Stimulated activated naive CD8-positive, alpha-beta T cell treated with anti-CD3 and anti-CD28 coated beads, Interleukin-15, amount 100 ng/mL, for 72 hours (primary cell): ENCODE measurements around the gene NUP50.
A peak's percentile ranks its signal among the peaks of the same experiment; 100 is the strongest.

ENCODE experiments used
- ATAC-seq: fragments of 150-1000 bp; cut with Tn5 transposase; 2 replicates; pipeline ENCODE4 v1.10.0; 2021; ENCODE audit warnings: mild to moderate bottlenecking, moderate library complexity
- DNase-seq, 2 donors: peaks; one replicate each; pipeline ENCODE4 v3.0.0; 2021 to 2022
- H3K27ac Mint-ChIP-seq, 2 donors: one replicate each; pipeline ENCODE4 v1.8.0; 2022; ENCODE audit warnings: mild to moderate bottlenecking in 2 of 2, mixed read lengths in 2 of 2, moderate library complexity in 2 of 2
- H3K27me3 Mint-ChIP-seq: one replicate; pipeline ENCODE4 v1.8.0; 2022; ENCODE audit warnings: mixed read lengths
- H3K4me1 Mint-ChIP-seq: one replicate; pipeline ENCODE4 v1.8.0; 2022; ENCODE audit warnings: mild to moderate bottlenecking, mixed read lengths
- H3K4me3 Mint-ChIP-seq, 2 donors: one replicate each; pipeline ENCODE4 v1.8.0; 2022; ENCODE audit warnings: mild to moderate bottlenecking in 2 of 2, mixed read lengths in 2 of 2, moderate library complexity in 1 of 2
- H3K9me3 Mint-ChIP-seq, 2 donors: one replicate each; pipeline ENCODE4 v1.8.0; 2022; ENCODE audit warnings: mixed read lengths in 2 of 2

The NUP50 gene

GRCh38 chr22:45208696-45208992 is 44.9 kb downstream of the NUP50 start:
- H3K27ac Mint-ChIP-seq: no peak overlapping the region
- H3K9me3 Mint-ChIP-seq: no peaks in the 10 kb centered on the region
- H3K4me3 Mint-ChIP-seq: no peak overlapping the region
- DNase-seq (no peak), ATAC-seq (no peak)
- H3K27me3 Mint-ChIP-seq: no peaks in the 10 kb centered on the region
- H3K4me1 Mint-ChIP-seq: peaks cover 8% of the 10 kb centered on the region

- Mint-ChIP-seq H3K27ac (peak overlapping the region in 1 of 2 donors; percentile 91), H3K9me3 (no peaks in the 10 kb centered on the region), H3K4me3 (no peak overlapping the region), H3K27me3 (no peaks in the 10 kb centered on the region), H3K4me1 (peaks cover 8% of the 10 kb centered on the region)
- peak; percentile 16 to 40 for DNase-seq
- peak; percentile 46 for ATAC-seq
Measured at GRCh38 chr22:45208993-45209838, 45.5 kb downstream of the NUP50 start.

- peaks cover 8% of the 10 kb centered on the region for H3K4me1 Mint-ChIP-seq
- ATAC-seq: no peak
- H3K27me3 Mint-ChIP-seq: no peaks in the 10 kb centered on the region
- H3K4me3 Mint-ChIP-seq: no peak overlapping the region
- DNase-seq: no peak
- H3K27ac Mint-ChIP-seq: no peak overlapping the region
- no peaks in the 10 kb centered on the region for H3K9me3 Mint-ChIP-seq
Measured at GRCh38 chr22:45210174-45210573, 46.4 kb downstream of the NUP50 start.

- H3K4me3 Mint-ChIP-seq: no peak overlapping the region
- peaks cover 8% of the 10 kb centered on the region for H3K4me1 Mint-ChIP-seq
- no peak for DNase-seq
- ATAC-seq: no peak
- H3K27ac Mint-ChIP-seq: peak overlapping the region in 1 of 2 donors; percentile 9
- no peaks in the 10 kb centered on the region for H3K27me3 Mint-ChIP-seq
- H3K9me3 Mint-ChIP-seq: no peaks in the 10 kb centered on the region
Measured at GRCh38 chr22:45210577-45210976, 46.9 kb downstream of the NUP50 start.

GRCh38 chr22:45210991-45211390 is 47.3 kb downstream of the NUP50 start:
- no peak for DNase-seq
- H3K9me3 Mint-ChIP-seq: no peaks in the 10 kb centered on the region
- peak overlapping the region in 1 of 2 donors; percentile 63 for H3K27ac Mint-ChIP-seq
- peaks cover 8% of the 10 kb centered on the region for H3K4me1 Mint-ChIP-seq
- ATAC-seq: no peak
- no peaks in the 10 kb centered on the region for H3K27me3 Mint-ChIP-seq
- H3K4me3 Mint-ChIP-seq: no peak overlapping the region

- Mint-ChIP-seq H3K4me1 (peaks cover 8% of the 10 kb centered on the region), H3K27me3 (no peaks in the 10 kb centered on the region), H3K9me3 (no peaks in the 10 kb centered on the region), H3K27ac (no peak overlapping the region), H3K4me3 (no peak overlapping the region)
- ATAC-seq (no peak), DNase-seq (no peak)
Measured at GRCh38 chr22:45211435-45211834, 47.7 kb downstream of the NUP50 start.

DNA sequence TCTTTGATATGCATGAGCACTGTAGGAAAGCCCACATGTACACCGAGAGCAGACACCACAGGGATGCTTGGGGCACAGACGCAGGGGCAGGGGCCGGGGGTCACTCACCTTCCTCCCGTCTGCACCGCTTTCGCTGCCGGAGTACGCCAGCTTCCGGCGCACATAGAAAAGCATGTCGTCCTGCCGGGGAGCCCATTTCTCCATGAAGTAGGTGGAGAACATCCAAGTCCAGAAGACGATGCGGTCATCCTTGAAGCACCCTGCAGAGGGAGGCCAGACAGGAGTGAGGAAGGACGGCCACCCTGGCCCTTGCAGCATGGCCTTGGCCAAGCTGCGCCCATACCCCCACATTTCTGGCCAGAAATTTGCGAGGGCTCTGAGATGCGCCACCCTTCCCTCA is 48.1 kb downstream of the NUP50 start:
- ATAC-seq: no peak
- H3K27ac Mint-ChIP-seq: no peak overlapping the region

DNA sequence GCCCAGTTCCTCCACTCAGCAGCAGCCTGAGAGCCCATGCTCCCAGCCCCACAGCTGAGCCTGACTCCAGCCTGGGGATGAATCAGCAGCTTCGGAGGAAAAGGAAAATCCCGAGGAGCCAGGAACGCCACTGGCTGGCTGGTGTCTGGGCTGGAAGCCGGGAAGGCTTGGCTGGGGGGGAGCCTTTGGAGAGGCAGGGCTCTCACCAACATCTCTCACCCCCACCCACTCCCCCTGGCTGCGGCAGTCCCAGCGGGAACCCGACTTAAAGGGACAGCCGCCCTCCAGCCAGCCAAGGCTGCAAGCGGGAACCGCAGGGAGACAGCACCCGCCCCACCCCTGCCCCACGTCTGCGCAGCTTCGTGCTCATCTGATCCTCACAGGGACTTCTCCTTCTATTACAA is 48.6 kb downstream of the NUP50 start:
- Mint-ChIP-seq H3K9me3 (no peaks in the 10 kb centered on the region), H3K27me3 (no peaks in the 10 kb centered on the region), H3K27ac (no peak overlapping the region), H3K4me1 (peaks cover 8% of the 10 kb centered on the region), H3K4me3 (no peak overlapping the region)
- DNase-seq (no peak), ATAC-seq (no peak)

More for the DNA sequence above, 48.1 kb downstream of the NUP50 start:
- Mint-ChIP-seq H3K27me3 (no peaks in the 10 kb centered on the region), H3K4me3 (no peak overlapping the region), H3K4me1 (peaks cover 8% of the 10 kb centered on the region), H3K9me3 (no peaks in the 10 kb centered on the region)
- no peak for DNase-seq

- Mint-ChIP-seq H3K9me3 (no peaks in the 10 kb centered on the region), H3K27ac (no peak overlapping the region), H3K27me3 (no peaks in the 10 kb centered on the region), H3K4me1 (peaks cover 8% of the 10 kb centered on the region), H3K4me3 (no peak overlapping the region)
- no peak for ATAC-seq
- no peak for DNase-seq
Measured at GRCh38 chr22:45212992-45213751, 49.4 kb downstream of the NUP50 start.

- ATAC-seq (no peak), DNase-seq (no peak)
- H3K9me3 Mint-ChIP-seq: no peaks in the 10 kb centered on the region
- H3K27ac Mint-ChIP-seq: no peak overlapping the region
- no peak overlapping the region for H3K4me3 Mint-ChIP-seq
- H3K4me1 Mint-ChIP-seq: peaks cover 13% of the 10 kb centered on the region
- no peaks in the 10 kb centered on the region for H3K27me3 Mint-ChIP-seq
Measured at GRCh38 chr22:45216133-45217003, 52.6 kb downstream of the NUP50 start.

DNA sequence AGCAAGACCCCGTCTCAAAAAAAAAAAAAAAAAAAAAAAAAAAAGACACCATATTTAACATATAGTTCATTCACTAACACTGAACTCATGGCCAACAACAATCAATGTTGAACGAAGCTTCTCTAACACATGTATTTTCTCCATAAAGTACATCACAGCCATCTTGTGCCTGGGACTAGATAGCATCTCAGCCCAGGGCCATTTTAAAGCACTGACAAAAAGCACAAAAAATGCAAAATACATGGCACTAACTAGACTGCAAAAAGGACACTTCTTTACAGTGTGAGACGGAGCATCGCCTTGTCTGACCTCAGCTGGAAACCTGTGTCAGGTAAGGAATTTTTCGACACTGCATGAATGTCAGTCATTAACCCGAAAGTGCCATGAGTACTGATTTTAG is 53.6 kb downstream of the NUP50 start:
- peaks cover 14% of the 10 kb centered on the region for H3K4me1 Mint-ChIP-seq

DNA sequence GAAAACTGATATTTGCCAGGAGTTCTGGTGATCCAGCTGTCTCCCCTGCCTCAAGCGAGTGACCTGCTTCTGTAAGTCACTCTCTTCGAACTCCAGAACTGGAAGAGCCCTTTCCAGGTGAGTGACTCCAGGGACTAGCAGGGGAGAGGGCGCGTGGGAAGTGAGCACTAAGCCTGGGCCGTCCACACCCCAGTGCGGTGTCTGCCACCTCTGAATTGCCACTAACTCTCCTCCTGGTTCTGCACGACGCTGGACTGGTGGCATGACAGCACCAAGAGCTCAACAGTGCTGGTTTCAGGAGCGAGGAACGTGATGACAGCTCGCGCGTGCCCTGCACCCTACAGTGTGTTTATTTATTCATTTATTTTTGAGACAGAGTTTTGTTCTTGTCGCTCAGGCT is 54.1 kb downstream of the NUP50 start:
- DNase-seq (no peak), ATAC-seq (no peak)
- Mint-ChIP-seq H3K4me1 (peaks cover 19% of the 10 kb centered on the region), H3K4me3 (no peak overlapping the region), H3K27ac (no peak overlapping the region), H3K27me3 (no peaks in the 10 kb centered on the region), H3K9me3 (no peaks in the 10 kb centered on the region)

More for the DNA sequence above, 53.6 kb downstream of the NUP50 start:
- H3K27ac Mint-ChIP-seq: no peak overlapping the region
- no peaks in the 10 kb centered on the region for H3K27me3 Mint-ChIP-seq
- ATAC-seq (no peak), DNase-seq (no peak)
- no peaks in the 10 kb centered on the region for H3K9me3 Mint-ChIP-seq
- H3K4me3 Mint-ChIP-seq: no peak overlapping the region

- Mint-ChIP-seq H3K27me3 (no peaks in the 10 kb centered on the region), H3K9me3 (no peaks in the 10 kb centered on the region), H3K4me1 (peaks cover 27% of the 10 kb centered on the region), H3K27ac (no peak overlapping the region), H3K4me3 (no peak overlapping the region)
- no peak for DNase-seq
- peak; percentile 81 for ATAC-seq
Measured at GRCh38 chr22:45218976-45219375, 55.3 kb downstream of the NUP50 start.

GRCh38 chr22:45221201-45221600 is 57.5 kb downstream of the NUP50 start:
- H3K27ac Mint-ChIP-seq: no peak overlapping the region
- ATAC-seq: no peak
- no peak overlapping the region for H3K4me3 Mint-ChIP-seq
- H3K27me3 Mint-ChIP-seq: no peaks in the 10 kb centered on the region
- H3K4me1 Mint-ChIP-seq: peaks cover 37% of the 10 kb centered on the region
- no peak for DNase-seq
- H3K9me3 Mint-ChIP-seq: no peaks in the 10 kb centered on the region

DNA sequence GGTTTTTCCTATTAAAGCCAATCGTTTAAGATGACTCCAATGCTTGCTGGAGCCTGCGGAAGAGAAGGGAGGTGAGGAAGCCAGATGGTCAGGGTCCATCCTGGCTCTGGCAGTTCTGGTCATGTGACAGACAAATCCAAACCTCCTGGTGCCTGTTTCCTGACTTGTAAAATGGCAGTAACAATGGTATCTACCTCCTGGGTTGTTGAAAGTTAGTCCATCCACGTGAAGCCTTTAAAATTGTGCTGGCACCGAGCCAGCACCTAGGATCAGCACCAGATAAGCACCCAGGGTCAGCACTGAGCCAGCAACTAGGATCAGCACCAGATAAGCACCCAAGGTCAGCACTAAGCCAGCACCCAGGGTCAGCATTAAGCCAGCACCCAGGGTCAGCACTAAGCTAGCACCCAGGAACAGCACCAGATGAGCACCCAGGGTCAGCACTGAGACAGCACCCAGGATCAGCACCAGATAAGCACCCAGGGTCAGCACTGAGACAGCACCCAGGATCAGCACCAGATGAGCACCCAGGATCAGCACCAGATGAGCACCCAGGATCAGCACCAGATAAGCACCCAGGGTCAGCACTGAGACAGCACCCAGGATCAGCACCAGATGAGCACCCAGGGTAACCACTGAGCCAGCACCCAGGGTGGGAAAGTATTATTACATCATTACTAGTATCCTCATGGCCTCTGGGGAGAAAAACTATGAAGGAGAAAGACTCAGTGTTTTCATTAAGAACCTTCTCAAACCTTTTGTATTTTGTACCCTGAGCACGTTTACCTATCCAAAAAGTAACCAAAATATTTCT is 59.8 kb downstream of the NUP50 start:
- peak overlapping the region in 1 of 2 donors; percentile 46 for H3K27ac Mint-ChIP-seq
- H3K4me3 Mint-ChIP-seq: no peak overlapping the region
- no peaks in the 10 kb centered on the region for H3K27me3 Mint-ChIP-seq
- H3K9me3 Mint-ChIP-seq: no peaks in the 10 kb centered on the region
- DNase-seq (no peak), ATAC-seq (no peak)
- H3K4me1 Mint-ChIP-seq: peaks cover 59% of the 10 kb centered on the region
